ENCODE data around the gene ZNF638.

DNA sequence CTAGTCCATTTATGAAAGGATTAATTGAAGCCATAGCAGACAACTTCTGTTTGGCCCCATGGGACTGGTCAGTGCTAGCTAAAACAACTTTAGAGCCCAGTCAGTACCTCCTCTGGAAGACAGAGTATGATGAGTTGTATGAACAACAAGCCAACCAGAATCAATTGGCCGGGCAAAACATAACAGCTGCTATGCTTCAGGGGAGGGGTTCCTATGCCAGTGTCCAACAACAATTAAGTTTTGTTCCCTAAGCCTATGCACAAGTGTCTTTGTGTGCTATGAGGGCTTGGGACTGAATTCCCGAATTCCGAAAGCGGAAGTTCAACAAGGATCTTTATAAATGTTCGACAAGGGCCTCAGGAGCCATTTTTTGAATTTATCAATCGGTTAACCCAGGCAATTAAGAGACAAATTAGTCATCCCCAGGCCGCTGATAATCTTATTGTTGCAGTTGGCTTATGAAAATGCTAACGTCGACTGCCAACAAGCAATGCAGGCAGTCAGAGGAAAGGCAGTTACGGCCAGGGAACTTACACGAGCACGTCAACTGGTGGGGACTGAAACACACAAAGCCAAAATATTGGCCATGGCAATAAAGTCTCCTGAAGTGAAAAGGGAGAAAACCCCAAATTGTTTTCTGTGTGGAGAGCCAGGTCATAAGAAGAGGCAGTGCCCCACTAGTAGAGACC is 57.9 kb downstream of the ZNF638 start:
- TF ChIP-seq CTCF (conservative IDR thresholded peaks at IDR 0.05; ENCODE audit: low read length) = no peak
- TF ChIP-seq EZH2phosphoT487 (IDR thresholded peaks at IDR 0.05; ENCODE audit: borderline replicate concordance) = no peak

Data from Loucy (cell line).